ENCODE data around the gene SPDEF. TPM values are rescaled to one million over a fixed set of nuclear protein-coding genes. Genes with fewer than 3 reads are reported as not detected.

SPDEF gene
- total RNA-seq, 1 experiment from 2014 or later: not detected

- DNase-seq: no peak
- no peaks in the 10 kb centered on the region for H3K27me3 ChIP-seq
- H3K36me3 ChIP-seq: no peaks in the 10 kb centered on the region
- H3K4me3 ChIP-seq: no peak overlapping the region
- no peaks in the 10 kb centered on the region for H3K9me3 ChIP-seq
Measured at GRCh38 chr6:34571388-34571787, 15.3 kb upstream of the SPDEF start.

GRCh38 chr6:34570066-34570833, 14.1 kb upstream of the SPDEF start:
- Histone ChIP-seq H3K36me3 (no peaks in the 10 kb centered on the region), H3K9me3 (no peaks in the 10 kb centered on the region), H3K27me3 (no peaks in the 10 kb centered on the region), H3K4me3 (no peak overlapping the region)
- DNase-seq: no peak

DNA sequence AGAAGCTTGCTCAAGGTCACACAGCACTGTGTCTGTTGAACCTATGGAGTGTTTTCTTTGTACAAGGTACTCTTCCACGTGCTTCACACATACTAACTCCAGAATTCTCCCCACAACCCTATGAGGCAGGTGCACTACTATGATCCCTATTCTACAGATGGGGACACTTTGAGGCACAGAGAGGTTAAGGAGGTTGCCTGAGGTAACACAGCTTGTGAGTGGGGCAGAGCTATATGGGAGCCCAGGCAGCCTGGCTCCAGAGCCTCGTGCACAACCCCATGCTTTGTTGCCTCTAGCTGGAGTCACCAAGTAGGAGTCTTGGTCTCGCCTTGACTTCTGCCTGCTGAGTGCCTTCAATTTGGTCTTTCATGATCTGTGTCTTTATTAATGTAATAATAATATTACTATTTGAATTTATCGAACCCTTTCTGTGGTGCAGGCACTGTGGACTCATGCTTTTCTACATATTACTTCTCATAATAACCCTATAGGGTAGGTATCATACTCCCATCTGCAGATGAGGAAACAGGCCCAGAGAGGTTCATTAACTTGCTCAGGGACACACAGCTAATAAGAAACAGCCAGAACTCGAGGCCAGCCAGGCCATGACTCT, 13.3 kb upstream of the SPDEF start:
- H3K9me3 ChIP-seq: no peaks in the 10 kb centered on the region
- no peaks in the 10 kb centered on the region for H3K27me3 ChIP-seq
- no peaks in the 10 kb centered on the region for H3K36me3 ChIP-seq
- no peak overlapping the region for H3K4me3 ChIP-seq
- no peak for DNase-seq

DNA sequence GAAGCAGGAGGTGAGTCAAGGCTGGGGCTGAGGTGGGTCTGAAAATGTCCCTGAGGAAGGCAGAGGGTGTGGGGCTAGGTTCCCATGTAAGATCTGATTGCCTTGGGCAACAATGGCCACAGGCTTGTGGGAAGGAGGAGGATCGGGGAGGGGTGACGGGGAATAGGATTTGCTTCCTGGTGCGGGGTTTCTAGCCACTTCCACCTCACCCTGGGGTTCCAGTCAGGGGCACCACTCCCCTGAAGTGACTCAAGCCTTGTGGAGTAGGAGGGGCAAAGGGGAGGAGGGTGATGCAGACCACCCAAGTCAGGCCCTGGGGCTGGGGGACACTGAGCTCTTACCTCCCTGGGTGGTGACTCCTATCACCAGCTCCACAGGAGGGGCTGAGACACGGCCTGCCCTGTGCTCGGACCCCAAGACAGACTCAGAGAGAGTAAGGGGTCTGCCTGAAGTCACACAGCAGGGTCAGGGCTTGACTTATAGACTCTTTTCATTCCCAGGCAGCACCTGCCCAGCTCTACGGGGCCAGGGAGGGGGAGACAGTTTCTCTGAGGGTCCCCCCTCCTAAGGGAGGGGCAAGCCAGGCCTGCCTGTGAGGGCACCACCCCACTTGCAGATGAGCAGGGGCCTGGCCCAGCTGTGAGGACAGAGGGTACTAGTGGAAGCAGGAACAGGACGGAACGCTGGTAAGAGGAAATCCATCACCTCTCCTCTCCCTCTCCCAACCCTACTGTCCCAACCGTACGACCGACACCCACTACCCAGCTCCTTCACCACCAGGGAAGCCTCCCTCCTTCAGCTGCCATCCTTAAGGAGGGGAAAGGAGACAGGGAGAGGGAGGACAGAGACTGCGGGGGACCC, 12.4 kb upstream of the SPDEF start:
- DNase-seq: no peak
- Histone ChIP-seq H3K4me3 (no peak overlapping the region), H3K36me3 (no peaks in the 10 kb centered on the region)

DNA sequence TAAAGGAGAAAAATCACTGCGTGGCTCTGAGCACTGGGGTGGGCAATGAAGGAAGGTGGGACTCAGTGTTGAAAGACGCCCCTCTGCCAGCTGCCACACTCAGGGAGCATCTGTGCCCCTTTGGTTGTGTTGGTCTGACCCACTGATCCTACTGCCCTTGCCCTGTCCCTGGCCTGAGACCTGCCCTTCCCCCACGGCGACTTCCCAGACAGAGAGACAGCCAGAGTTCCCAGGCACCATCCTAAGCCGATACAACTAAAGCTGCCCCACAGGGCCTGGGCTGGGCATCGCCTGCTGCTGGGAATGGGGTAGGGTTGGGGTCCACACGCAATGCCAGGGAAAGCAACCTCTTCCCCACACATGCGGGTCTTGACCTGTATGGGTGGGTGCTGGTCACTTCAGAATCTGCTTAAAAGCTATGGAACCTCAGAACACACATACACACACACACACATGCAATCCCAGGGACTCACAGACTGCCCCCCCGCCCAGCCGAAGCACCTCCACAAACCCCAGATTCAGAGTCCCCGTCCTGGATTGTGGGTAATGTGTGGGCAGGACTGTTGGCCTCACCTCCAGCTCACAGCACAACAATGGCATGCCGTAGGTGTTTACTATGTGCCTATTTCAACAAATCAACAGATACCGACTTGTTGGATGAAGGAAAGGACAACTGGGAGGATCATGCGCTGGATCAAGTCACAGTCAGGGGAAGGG, 10.9 kb upstream of the SPDEF start:
- no peaks in the 10 kb centered on the region for H3K36me3 ChIP-seq
- no peaks in the 10 kb centered on the region for H3K9me3 ChIP-seq
- no peak for DNase-seq
- H3K4me3 ChIP-seq: no peak overlapping the region
- H3K27me3 ChIP-seq: no peaks in the 10 kb centered on the region

More for the DNA sequence above, 12.4 kb upstream of the SPDEF start:
- no peaks in the 10 kb centered on the region for H3K27me3 ChIP-seq
- H3K9me3 ChIP-seq: no peaks in the 10 kb centered on the region

DNA sequence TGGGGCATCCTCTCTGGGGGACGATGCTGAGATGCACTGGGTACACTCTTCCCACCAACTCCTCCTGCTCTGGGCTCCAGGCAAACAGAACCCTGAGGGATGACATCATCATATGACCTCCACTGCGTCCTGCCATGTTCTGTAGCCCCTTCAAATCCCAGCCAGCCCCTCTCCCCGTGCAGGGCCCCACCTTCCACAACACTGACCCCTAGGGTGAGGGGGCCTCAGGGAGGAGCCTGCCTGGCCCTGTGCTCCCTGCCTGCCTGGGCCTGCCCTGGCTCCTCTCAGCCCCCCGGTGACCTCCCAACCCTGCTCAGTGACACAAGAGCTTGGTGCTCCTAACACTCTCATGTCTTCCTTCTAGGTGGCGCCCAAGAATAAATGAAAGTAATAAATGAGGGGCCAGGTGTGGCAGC, 9.6 kb upstream of the SPDEF start:
- Histone ChIP-seq H3K27me3 (no peaks in the 10 kb centered on the region), H3K36me3 (no peaks in the 10 kb centered on the region), H3K4me3 (no peak overlapping the region), H3K9me3 (no peaks in the 10 kb centered on the region)
- no peak for DNase-seq

GRCh38 chr6:34564181-34564580, 8.1 kb upstream of the SPDEF start:
- DNase-seq: no peak
- no peak overlapping the region for H3K4me3 ChIP-seq
- no peaks in the 10 kb centered on the region for H3K9me3 ChIP-seq

DNA sequence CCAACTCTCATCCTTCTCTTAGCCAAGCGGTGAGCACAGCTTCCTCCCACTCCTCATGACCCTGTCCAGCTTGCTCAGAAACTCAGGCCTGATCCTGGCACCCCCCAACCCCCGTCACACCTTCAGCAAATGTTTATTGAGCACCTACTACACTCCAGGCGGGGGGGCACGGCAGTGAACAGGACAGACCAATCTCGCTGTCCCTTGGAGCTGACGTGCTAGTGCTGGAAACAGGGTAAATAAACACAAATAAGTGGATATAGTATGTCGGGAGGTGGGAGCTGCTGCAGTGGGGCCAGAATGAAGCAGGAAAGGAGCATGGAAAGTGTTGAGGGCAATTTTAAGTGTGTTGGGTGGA, 7.4 kb upstream of the SPDEF start:
- Histone ChIP-seq H3K4me3 (no peak overlapping the region), H3K36me3 (no peaks in the 10 kb centered on the region), H3K27me3 (no peaks in the 10 kb centered on the region), H3K9me3 (no peaks in the 10 kb centered on the region)
- no peak for DNase-seq

More at GRCh38 chr6:34564181-34564580, 8.1 kb upstream of the SPDEF start:
- Histone ChIP-seq H3K36me3 (no peaks in the 10 kb centered on the region), H3K27me3 (no peaks in the 10 kb centered on the region)

DNA sequence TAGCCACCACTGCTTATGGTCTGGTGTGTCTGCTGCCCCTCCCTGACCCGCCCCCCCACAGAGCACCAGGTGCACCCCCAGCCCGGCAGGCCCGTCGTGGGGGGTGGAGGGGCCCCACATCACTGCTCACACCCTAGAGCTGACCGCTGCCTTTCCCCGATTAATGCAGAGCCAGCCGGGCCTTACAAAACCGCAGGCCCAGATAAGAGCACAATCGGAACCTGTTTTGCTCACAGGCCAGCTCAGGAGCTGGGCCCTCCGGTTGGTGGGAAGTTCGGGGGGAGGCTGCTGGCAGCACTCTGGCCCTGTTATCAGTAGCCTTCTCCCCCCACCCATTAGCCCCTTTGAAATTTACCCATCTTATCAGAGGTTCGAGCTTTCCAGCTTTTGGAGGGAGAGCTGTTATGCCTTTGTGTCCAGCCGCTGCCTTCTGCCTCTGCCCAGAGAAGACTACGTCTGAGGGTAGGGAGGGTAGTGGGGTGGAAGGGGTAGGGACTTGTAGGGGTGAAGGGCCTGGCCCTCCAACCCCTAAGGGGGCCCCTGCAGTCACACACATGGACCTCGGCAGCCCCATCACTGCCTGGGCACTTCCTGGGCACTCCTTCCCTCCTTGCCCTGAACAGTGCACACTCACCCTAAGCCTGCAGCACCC, 6.9 kb upstream of the SPDEF start:
- no peaks in the 10 kb centered on the region for H3K27me3 ChIP-seq
- no peaks in the 10 kb centered on the region for H3K36me3 ChIP-seq
- no peaks in the 10 kb centered on the region for H3K9me3 ChIP-seq
- no peak for DNase-seq
- H3K4me3 ChIP-seq: no peak overlapping the region

DNA sequence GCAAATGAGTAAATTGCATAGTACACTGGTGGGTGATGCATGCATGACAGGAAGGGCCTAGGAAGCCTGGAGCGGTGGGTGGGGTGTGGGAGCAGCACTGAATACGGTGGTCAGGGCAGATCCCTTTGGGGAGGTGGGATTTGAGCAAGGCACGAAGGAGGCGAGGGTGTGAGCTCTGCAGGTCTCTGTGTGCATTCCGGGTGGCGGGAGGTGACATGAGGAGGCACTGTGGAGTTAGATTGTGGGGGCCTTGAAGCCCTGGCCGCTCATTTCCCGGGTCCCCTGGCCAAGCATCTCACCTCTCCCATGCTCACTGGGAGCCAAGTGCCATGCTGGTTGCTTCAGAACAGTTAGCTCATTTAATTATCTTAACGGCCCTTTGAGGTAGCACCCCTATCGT, 6.2 kb upstream of the SPDEF start:
- Histone ChIP-seq H3K36me3 (no peaks in the 10 kb centered on the region), H3K4me3 (no peak overlapping the region), H3K27me3 (no peaks in the 10 kb centered on the region), H3K9me3 (no peaks in the 10 kb centered on the region)
- no peak for DNase-seq

GRCh38 chr6:34561227-34561530, 5.0 kb upstream of the SPDEF start:
- Histone ChIP-seq H3K4me3 (no peak overlapping the region), H3K27me3 (no peaks in the 10 kb centered on the region), H3K36me3 (no peaks in the 10 kb centered on the region), H3K9me3 (no peaks in the 10 kb centered on the region)
- no peak for DNase-seq

GRCh38 chr6:34560366-34561226, 4.5 kb upstream of the SPDEF start:
- Histone ChIP-seq H3K9me3 (no peaks in the 10 kb centered on the region), H3K4me3 (no peak overlapping the region), H3K36me3 (no peaks in the 10 kb centered on the region), H3K27me3 (no peaks in the 10 kb centered on the region)
- no peak for DNase-seq

GRCh38 chr6:34559651-34560365, 3.7 kb upstream of the SPDEF start:
- DNase-seq: no peak
- H3K4me3 ChIP-seq: no peak overlapping the region
- no peaks in the 10 kb centered on the region for H3K9me3 ChIP-seq
- H3K27me3 ChIP-seq: no peaks in the 10 kb centered on the region
- no peaks in the 10 kb centered on the region for H3K36me3 ChIP-seq

DNA sequence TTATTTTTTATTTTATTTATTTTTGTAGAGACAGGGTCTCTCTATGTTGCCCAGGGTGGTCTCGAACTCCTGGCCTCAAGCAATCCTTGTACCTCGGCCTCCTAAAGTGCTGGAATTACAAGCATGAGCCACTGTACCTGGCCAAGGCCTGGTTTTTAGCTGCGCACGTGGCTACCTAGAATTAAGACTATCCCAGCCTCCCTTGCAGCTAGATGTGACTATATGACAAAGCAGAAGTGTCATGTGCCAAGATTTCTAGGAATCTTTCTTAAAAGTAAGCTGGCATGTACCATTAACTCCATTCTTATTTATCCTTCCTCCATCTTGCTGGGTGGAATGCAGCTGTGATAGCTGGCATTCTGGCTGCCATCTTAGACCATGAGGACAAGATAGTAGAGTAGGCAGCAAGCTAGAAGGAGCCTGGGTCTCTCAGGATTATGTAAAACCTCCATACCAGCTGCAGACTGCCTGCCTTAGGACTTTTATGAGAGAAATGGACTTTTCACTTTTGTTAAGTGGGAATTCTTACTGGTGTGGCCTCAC, 2.1 kb upstream of the SPDEF start:
- Histone ChIP-seq H3K4me3 (no peak overlapping the region), H3K27me3 (no peaks in the 10 kb centered on the region), H3K36me3 (no peaks in the 10 kb centered on the region), H3K9me3 (no peaks in the 10 kb centered on the region)
- no peak for DNase-seq

DNA sequence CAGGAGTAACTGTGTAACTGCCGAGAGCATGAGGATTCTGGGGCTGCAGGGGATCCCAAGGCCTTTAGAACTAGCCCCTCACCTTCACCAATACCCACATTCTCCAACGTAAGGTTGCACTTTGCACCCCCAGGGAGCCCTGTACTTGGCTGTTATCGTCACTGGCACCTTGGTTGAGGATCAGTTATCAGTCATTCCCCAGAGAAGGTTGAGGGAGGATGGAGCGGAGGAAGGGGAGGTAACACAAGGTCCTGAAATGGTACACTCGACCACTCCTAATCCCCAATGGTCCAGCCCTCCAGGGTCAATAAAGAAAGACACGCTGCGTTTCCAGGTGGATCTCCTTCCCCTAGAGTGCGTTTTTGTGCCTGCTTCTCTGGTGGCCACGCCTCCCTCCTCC, 1.1 kb upstream of the SPDEF start:
- no peaks in the 10 kb centered on the region for H3K36me3 ChIP-seq
- H3K27me3 ChIP-seq: no peaks in the 10 kb centered on the region
- H3K4me3 ChIP-seq: no peak overlapping the region
- no peak for DNase-seq
- no peaks in the 10 kb centered on the region for H3K9me3 ChIP-seq

Data from MG63 (cell line).